GM23338 (cell line): ENCODE measurements around the gene LYPD5. TPM values are rescaled to one million over a fixed set of nuclear protein-coding genes. Genes with fewer than 3 reads are reported as not detected.

Source experiments
- ATAC-seq: fragments of 200-7000 bp; cut with Tn5 transposase; 3 replicates; pipeline ENCODE4 v1.9.1; 2020
- DNase-seq: peaks from one replicate; pipeline ENCODE4 v3.0.0-alpha.2; 2015; ENCODE audit warnings: low spot score
- H2AFZ ChIP-seq: fragments of 200-600 bp; sonication (generic); 2 replicates; pipeline ENCODE4 v1.8.0; 2016; ENCODE audit warnings: antibody characterized with exemption, mild to moderate bottlenecking, moderate library complexity
- H3F3A ChIP-seq: fragments of 200-600 bp; sonication (generic); replicated peaks from 2 replicates; pipeline ENCODE4 v1.8.0; 2017; ENCODE audit warnings: antibody characterized with exemption, mixed run types, low read depth
- H3K27ac ChIP-seq: fragments of 200-600 bp; sonication (generic); 2 replicates; pipeline ENCODE4 v1.6.1; 2016; ENCODE audit warnings: low read depth
- H3K27me3 ChIP-seq: fragments of 200-600 bp; sonication (generic); 2 replicates; pipeline ENCODE4 v1.8.0; 2016; ENCODE audit warnings: mild to moderate bottlenecking, mixed run types, moderate library complexity; ENCODE audit not compliant: insufficient read depth
- H3K36me3 ChIP-seq: fragments of 200-600 bp; sonication (generic); 2 replicates; pipeline ENCODE4 v1.8.0; 2016; ENCODE audit warnings: mild to moderate bottlenecking; ENCODE audit not compliant: insufficient read depth
- H3K4me1 ChIP-seq: fragments of 200-600 bp; sonication (generic); 2 replicates; pipeline ENCODE4 v1.8.0; 2016; ENCODE audit warnings: mild to moderate bottlenecking, moderate library complexity; ENCODE audit not compliant: insufficient read depth
- H3K4me2 ChIP-seq: fragments of 200-600 bp; sonication (generic); 2 replicates; pipeline ENCODE4 v1.7.1; 2017; ENCODE audit warnings: mixed run types
- H3K4me3 ChIP-seq: fragments of 200-600 bp; sonication (generic); 2 replicates; pipeline ENCODE4 v1.6.1; 2016; ENCODE audit warnings: mixed run types
- H3K79me2 ChIP-seq: fragments of 200-600 bp; sonication (generic); replicated peaks from 2 replicates; pipeline ENCODE4 v1.8.0; 2017; ENCODE audit warnings: mild to moderate bottlenecking; ENCODE audit not compliant: insufficient read depth
- H3K9me2 ChIP-seq: fragments of 200-600 bp; sonication (generic); 2 replicates; pipeline ENCODE4 v1.8.0; 2017; ENCODE audit not compliant: insufficient read depth
- H4K20me1 ChIP-seq: fragments of 200-600 bp; sonication (generic); replicated peaks from 2 replicates; pipeline ENCODE4 v1.8.0; 2017; ENCODE audit warnings: mild to moderate bottlenecking; ENCODE audit not compliant: insufficient read depth
- H3K27ac Mint-ChIP-seq: 2 replicates; pipeline ENCODE4 v1.8.0; 2020; ENCODE audit warnings: inconsistent platforms, mild to moderate bottlenecking, moderate library complexity, mixed read lengths
- H3K27me3 Mint-ChIP-seq: 3 replicates; pipeline ENCODE4 v1.8.0; 2022; ENCODE audit warnings: low read depth, mild to moderate bottlenecking, moderate library complexity, mixed read lengths, inconsistent platforms; ENCODE audit not compliant: insufficient read depth, poor library complexity
- H3K36me3 Mint-ChIP-seq: 3 replicates; pipeline ENCODE4 v1.8.0; 2021; ENCODE audit warnings: low read depth, mild to moderate bottlenecking, inconsistent platforms, moderate library complexity, mixed read lengths
- H3K4me1 Mint-ChIP-seq: 3 replicates; pipeline ENCODE4 v1.8.0; 2020; ENCODE audit warnings: mild to moderate bottlenecking, inconsistent platforms, mixed read lengths
- H3K4me3 Mint-ChIP-seq: 3 replicates; pipeline ENCODE4 v1.8.0; 2021; ENCODE audit warnings: moderate library complexity, mild to moderate bottlenecking, inconsistent platforms, mixed read lengths
- H3K9me3 Mint-ChIP-seq: 3 replicates; pipeline ENCODE4 v1.8.0; 2020; ENCODE audit warnings: moderate library complexity, mild to moderate bottlenecking, inconsistent platforms, mixed read lengths
- ETS1 ChIP-seq: IDR thresholded peaks from 2 replicates; pipeline ENCODE4 v1.6.1; 2016; ENCODE audit warnings: antibody characterized with exemption
- EZH2 ChIP-seq: fragments of 200-600 bp; sonication (generic); IDR thresholded peaks from one replicate; pipeline ENCODE4 v1.8.0; 2017; ENCODE audit warnings: antibody characterized with exemption, mild to moderate bottlenecking, low read depth; ENCODE audit not compliant: unreplicated experiment
- REST ChIP-seq: IDR thresholded peaks from one replicate; pipeline ENCODE4 v1.6.1; 2018; ENCODE audit warnings: antibody characterized with exemption; ENCODE audit not compliant: unreplicated experiment
- polyA plus RNA-seq: library from polyadenylated mRNA; unstranded; fragments of >200 nt; fragmentation: Nextera tagmentation; extraction: Ambion mirVana; gene quantifications from 2 replicates; pipeline ENCODE4 v1.2.1, GENCODE V29; 2016
- total RNA-seq: library from RNA; depleted of rRNA; stranded (reverse); fragments of >200 nt; shearing (Covaris generic); gene quantifications from 2 replicates; pipeline ENCODE4 v1.2.3, GENCODE V29; 2014; rRNA removed

The LYPD5 gene
- total and polyA plus RNA-seq, 2 experiments from 2014 or later, result 1.1 to 1.5 TPM

GRCh38 chr19:43747557-43748204, 54.6 kb downstream of the LYPD5 start:
- Histone ChIP-seq H3K4me3 (no peak overlapping the region), H3K4me2 (no peak overlapping the region), H3K27ac (no peak overlapping the region), H3K79me2 (peaks cover 6% of the 10 kb centered on the region), H4K20me1 (no peaks in the 10 kb centered on the region), H3F3A (no peaks in the 10 kb centered on the region), H3K9me2 (no peaks in the 10 kb centered on the region), H3K4me1 (no peaks in the 10 kb centered on the region), H3K36me3 (peaks cover 6% of the 10 kb centered on the region; the same call in 1 of the 2 replicates), H2AFZ (no peak overlapping the region), H3K27me3 (no peaks in the 10 kb centered on the region)
- no peak for DNase-seq
- no peak for TF ChIP-seq ETS1
- TF ChIP-seq EZH2, result no peak
- TF ChIP-seq REST, result no peak
- peaks cover 8% of the 10 kb centered on the region for H3K27me3 Mint-ChIP-seq
- H3K27ac Mint-ChIP-seq, result no peak overlapping the region
- H3K4me1 Mint-ChIP-seq, result no peaks in the 10 kb centered on the region
- no peaks in the 10 kb centered on the region for H3K9me3 Mint-ChIP-seq
- no peak overlapping the region for H3K4me3 Mint-ChIP-seq
- ATAC-seq, result no peak
- H3K36me3 Mint-ChIP-seq, result peaks cover 69% of the 10 kb centered on the region

Other genes starting within 250 kb of the LYPD5 start
- gene XRCC1, start 226.9 kb downstream of the LYPD5 start, total RNA-seq, result 45.8 and 49.5 TPM in 2 replicates
- gene XRCC1, start 226.9 kb downstream of the LYPD5 start, polyA plus RNA-seq, result 32.0 and 35.3 TPM in 2 replicates
- 4.3 and 7.8 TPM in 2 replicates for gene PINLYP, start 226.6 kb downstream of the LYPD5 start, total RNA-seq
- 11.1 and 12.1 TPM in 2 replicates for gene PINLYP, start 226.6 kb downstream of the LYPD5 start, polyA plus RNA-seq
- 49.6 and 72.7 TPM in 2 replicates for gene IRGQ, start 206.3 kb downstream of the LYPD5 start, total RNA-seq
- 8.4 and 8.7 TPM in 2 replicates for gene IRGQ, start 206.3 kb downstream of the LYPD5 start, polyA plus RNA-seq
- 5.9 and 14.1 TPM in 2 replicates for gene ZNF576, start 205.9 kb downstream of the LYPD5 start, total RNA-seq
- 15.5 and 16.9 TPM in 2 replicates for gene ZNF576, start 205.9 kb downstream of the LYPD5 start, polyA plus RNA-seq
- gene SRRM5, start 190.4 kb downstream of the LYPD5 start, total RNA-seq, result not detected in 2 replicates
- gene SRRM5, start 190.4 kb downstream of the LYPD5 start, polyA plus RNA-seq, result 0.08 and 0.17 TPM in 2 replicates
- 21.6 and 23.9 TPM in 2 replicates for gene ZNF428, start 182.8 kb downstream of the LYPD5 start, total RNA-seq
- gene ZNF428, start 182.8 kb downstream of the LYPD5 start, polyA plus RNA-seq, result 21.1 and 22.5 TPM in 2 replicates
- gene CADM4, start 162.6 kb downstream of the LYPD5 start, total RNA-seq, result 21.2 and 26.0 TPM in 2 replicates
- 3.7 TPM in 2 replicates for gene CADM4, start 162.6 kb downstream of the LYPD5 start, polyA plus RNA-seq
- gene PLAUR, start 132.3 kb downstream of the LYPD5 start, total RNA-seq, result 11.1 and 16.5 TPM in 2 replicates
- 20.6 and 21.3 TPM in 2 replicates for gene PLAUR, start 132.3 kb downstream of the LYPD5 start, polyA plus RNA-seq
- gene IRGC, start 86.4 kb downstream of the LYPD5 start, total RNA-seq, result not detected in 2 replicates
- gene IRGC, start 86.4 kb downstream of the LYPD5 start, polyA plus RNA-seq, result not detected in 2 replicates
- 6.3 and 13.2 TPM in 2 replicates for gene SMG9, start 47.5 kb downstream of the LYPD5 start, total RNA-seq
- 14.0 and 15.7 TPM in 2 replicates for gene SMG9, start 47.5 kb downstream of the LYPD5 start, polyA plus RNA-seq
- gene KCNN4, start 21.5 kb downstream of the LYPD5 start, total RNA-seq, result 3.2 and 3.4 TPM in 2 replicates
- 0.75 and 0.86 TPM in 2 replicates for gene KCNN4, start 21.5 kb downstream of the LYPD5 start, polyA plus RNA-seq
- 8.7 and 12.0 TPM in 2 replicates for gene ZNF283, start 24.9 kb upstream of the LYPD5 start, total RNA-seq
- gene ZNF283, start 24.9 kb upstream of the LYPD5 start, polyA plus RNA-seq, result 3.0 and 3.1 TPM in 2 replicates
- 3.7 and 3.9 TPM in 2 replicates for gene ZNF404, start 81.5 kb upstream of the LYPD5 start, total RNA-seq
- 3.9 and 5.0 TPM in 2 replicates for gene ZNF404, start 81.5 kb upstream of the LYPD5 start, polyA plus RNA-seq
- gene ZNF45, start 132.8 kb upstream of the LYPD5 start, total RNA-seq, result 9.6 and 13.2 TPM in 2 replicates
- 3.3 and 4.1 TPM in 2 replicates for gene ZNF45, start 132.8 kb upstream of the LYPD5 start, polyA plus RNA-seq
- gene ZNF221, start 148.8 kb upstream of the LYPD5 start, total RNA-seq, result 9.2 and 14.0 TPM in 2 replicates
- 1.5 and 1.6 TPM in 2 replicates for gene ZNF221, start 148.8 kb upstream of the LYPD5 start, polyA plus RNA-seq
- 6.0 and 7.8 TPM in 2 replicates for gene ZNF155, start 181.7 kb upstream of the LYPD5 start, total RNA-seq
- gene ZNF155, start 181.7 kb upstream of the LYPD5 start, polyA plus RNA-seq, result 2.9 and 3.8 TPM in 2 replicates
- 2.2 and 2.6 TPM in 2 replicates for gene ZNF230, start 200.5 kb upstream of the LYPD5 start, total RNA-seq
- 1.8 and 1.9 TPM in 2 replicates for gene ZNF230, start 200.5 kb upstream of the LYPD5 start, polyA plus RNA-seq
- 2.3 and 3.4 TPM in 2 replicates for gene ZNF222, start 222.9 kb upstream of the LYPD5 start, total RNA-seq
- gene ZNF222, start 222.9 kb upstream of the LYPD5 start, polyA plus RNA-seq, result 2.6 and 2.8 TPM in 2 replicates
- gene ZNF223, start 249.6 kb upstream of the LYPD5 start, total RNA-seq, result 5.8 and 8.2 TPM in 2 replicates
- 3.3 TPM in 2 replicates for gene ZNF223, start 249.6 kb upstream of the LYPD5 start, polyA plus RNA-seq